ENCODE results near the gene TPRX1.

DNA sequence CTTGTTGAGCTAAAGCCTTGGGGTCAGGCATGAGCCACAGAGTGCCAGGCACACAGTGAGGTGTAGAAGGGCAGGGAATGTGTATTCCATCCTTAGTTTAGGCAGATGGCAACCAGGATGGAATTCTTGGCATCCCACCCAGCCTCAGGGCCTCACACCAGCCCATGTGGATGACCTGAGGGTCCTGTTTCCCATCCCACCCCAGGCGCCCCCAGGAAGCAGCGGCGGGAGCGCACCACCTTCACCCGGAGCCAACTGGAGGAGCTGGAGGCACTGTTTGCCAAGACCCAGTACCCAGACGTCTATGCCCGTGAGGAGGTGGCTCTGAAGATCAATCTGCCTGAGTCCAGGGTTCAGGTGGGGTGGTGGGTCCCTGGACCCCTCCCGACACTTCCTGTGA is 31.7 kb upstream of the TPRX1 start:
- TF ChIP-seq, protein P1, sequence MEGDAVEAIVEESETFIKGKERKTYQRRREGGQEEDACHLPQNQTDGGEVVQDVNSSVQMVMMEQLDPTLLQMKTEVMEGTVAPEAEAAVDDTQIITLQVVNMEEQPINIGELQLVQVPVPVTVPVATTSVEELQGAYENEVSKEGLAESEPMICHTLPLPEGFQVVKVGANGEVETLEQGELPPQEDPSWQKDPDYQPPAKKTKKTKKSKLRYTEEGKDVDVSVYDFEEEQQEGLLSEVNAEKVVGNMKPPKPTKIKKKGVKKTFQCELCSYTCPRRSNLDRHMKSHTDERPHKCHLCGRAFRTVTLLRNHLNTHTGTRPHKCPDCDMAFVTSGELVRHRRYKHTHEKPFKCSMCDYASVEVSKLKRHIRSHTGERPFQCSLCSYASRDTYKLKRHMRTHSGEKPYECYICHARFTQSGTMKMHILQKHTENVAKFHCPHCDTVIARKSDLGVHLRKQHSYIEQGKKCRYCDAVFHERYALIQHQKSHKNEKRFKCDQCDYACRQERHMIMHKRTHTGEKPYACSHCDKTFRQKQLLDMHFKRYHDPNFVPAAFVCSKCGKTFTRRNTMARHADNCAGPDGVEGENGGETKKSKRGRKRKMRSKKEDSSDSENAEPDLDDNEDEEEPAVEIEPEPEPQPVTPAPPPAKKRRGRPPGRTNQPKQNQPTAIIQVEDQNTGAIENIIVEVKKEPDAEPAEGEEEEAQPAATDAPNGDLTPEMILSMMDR (conservative IDR thresholded peaks at IDR 0.05), result no peak
- TF ChIP-seq EZH2 (IDR thresholded peaks at IDR 0.05; ENCODE audit: low read depth), result no peak
